ENCODE measurements around the gene TGFB3.

DNA sequence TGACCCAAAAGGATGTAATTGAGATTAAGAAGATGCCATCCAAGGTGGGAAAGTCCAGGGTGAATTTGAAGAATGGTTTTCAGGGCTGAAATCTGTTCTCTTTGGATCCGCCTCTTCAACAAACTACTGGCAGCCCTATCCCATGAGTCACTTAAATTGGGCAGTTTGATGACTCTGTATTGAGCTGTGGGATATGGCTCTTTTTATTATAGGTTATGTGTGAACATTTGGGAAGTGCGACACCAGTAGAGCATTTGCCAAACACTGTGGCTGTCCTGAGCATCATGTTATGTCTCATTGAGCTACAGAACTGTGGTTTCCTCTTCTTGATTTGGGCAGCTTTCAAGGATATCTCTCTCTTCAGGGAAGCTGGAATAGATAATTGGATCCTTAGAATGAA is 26.1 kb upstream of the TGFB3 start:
- TF ChIP-seq ZNF121 (CRISPR knock-in tag; IDR thresholded peaks at IDR 0.05) = no peak
- TF ChIP-seq EZH2 (conservative IDR thresholded peaks at IDR 0.05; ENCODE audit: low read depth, low read length) = no peak
- TF ChIP-seq, protein P1, sequence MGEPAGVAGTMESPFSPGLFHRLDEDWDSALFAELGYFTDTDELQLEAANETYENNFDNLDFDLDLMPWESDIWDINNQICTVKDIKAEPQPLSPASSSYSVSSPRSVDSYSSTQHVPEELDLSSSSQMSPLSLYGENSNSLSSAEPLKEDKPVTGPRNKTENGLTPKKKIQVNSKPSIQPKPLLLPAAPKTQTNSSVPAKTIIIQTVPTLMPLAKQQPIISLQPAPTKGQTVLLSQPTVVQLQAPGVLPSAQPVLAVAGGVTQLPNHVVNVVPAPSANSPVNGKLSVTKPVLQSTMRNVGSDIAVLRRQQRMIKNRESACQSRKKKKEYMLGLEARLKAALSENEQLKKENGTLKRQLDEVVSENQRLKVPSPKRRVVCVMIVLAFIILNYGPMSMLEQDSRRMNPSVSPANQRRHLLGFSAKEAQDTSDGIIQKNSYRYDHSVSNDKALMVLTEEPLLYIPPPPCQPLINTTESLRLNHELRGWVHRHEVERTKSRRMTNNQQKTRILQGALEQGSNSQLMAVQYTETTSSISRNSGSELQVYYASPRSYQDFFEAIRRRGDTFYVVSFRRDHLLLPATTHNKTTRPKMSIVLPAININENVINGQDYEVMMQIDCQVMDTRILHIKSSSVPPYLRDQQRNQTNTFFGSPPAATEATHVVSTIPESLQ (CRISPR knock-in tag; conservative IDR thresholded peaks at IDR 0.05) = no peak
- no peak for TF ChIP-seq ZNF431 (CRISPR knock-in tag; IDR thresholded peaks at IDR 0.05; ENCODE audit: borderline replicate concordance, low read depth)
- TF ChIP-seq XRCC5 (optimal IDR thresholded peaks at IDR 0.05; ENCODE audit: low read length) = no peak
- TF ChIP-seq SETDB1 (CRISPR knock-in tag; IDR thresholded peaks at IDR 0.05; ENCODE audit: borderline replicate concordance) = no peak
- TF ChIP-seq, protein P2, sequence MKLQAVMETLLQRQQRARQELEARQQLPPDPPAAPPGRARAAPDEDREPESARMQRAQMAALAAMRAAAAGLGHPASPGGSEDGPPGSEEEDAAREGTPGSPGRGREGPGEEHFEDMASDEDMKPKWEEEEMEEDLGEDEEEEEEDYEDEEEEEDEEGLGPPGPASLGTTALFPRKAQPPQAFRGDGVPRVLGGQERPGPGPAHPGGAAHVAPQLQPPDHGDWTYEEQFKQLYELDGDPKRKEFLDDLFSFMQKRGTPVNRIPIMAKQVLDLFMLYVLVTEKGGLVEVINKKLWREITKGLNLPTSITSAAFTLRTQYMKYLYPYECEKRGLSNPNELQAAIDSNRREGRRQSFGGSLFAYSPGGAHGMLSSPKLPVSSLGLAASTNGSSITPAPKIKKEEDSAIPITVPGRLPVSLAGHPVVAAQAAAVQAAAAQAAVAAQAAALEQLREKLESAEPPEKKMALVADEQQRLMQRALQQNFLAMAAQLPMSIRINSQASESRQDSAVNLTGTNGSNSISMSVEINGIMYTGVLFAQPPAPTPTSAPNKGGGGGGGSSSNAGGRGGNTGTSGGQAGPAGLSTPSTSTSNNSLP (IDR thresholded peaks at IDR 0.05; ENCODE audit: low read depth, low read length) = no peak
- no peak for TF ChIP-seq NFYB (CRISPR knock-in tag; IDR thresholded peaks at IDR 0.05)
- no peak for TF ChIP-seq RAD21 (CRISPR knock-in tag; IDR thresholded peaks at IDR 0.05)
